SH-SY5Y (cell line): ENCODE measurements around the gene CLDN15.

Experiments
- GATA2 ChIP-seq: IDR thresholded peaks from 2 replicates; pipeline ENCODE4 v1.6.1; 2011; ENCODE audit warnings: mild to moderate bottlenecking, low read depth, low read length
- GATA3 ChIP-seq: IDR thresholded peaks from 2 replicates; pipeline ENCODE4 v1.6.1; 2011; ENCODE audit warnings: low read depth, mild to moderate bottlenecking, low read length, moderate library complexity

CLDN15 gene

GRCh38 chr7:101235050-101235449 lies 2.6 kb downstream of the CLDN15 start:
- TF ChIP-seq GATA2 (no peak), GATA3 (no peak)

GRCh38 chr7:101234636-101235035 lies 3.0 kb downstream of the CLDN15 start:
- TF ChIP-seq GATA3 (no peak), GATA2 (no peak)

- TF ChIP-seq GATA2 (no peak), GATA3 (no peak)
Measured at GRCh38 chr7:101233907-101234547, 3.6 kb downstream of the CLDN15 start.

GRCh38 chr7:101232141-101232850 lies 5.3 kb downstream of the CLDN15 start:
- TF ChIP-seq GATA2 (no peak), GATA3 (no peak)

GRCh38 chr7:101231644-101232043 lies 6.0 kb downstream of the CLDN15 start:
- no peak for TF ChIP-seq GATA3
- TF ChIP-seq GATA2 = no peak

GRCh38 chr7:101226721-101227120 lies 10.9 kb downstream of the CLDN15 start:
- TF ChIP-seq GATA3 (no peak), GATA2 (no peak)

GRCh38 chr7:101225650-101226049 lies 12.0 kb downstream of the CLDN15 start:
- TF ChIP-seq GATA3 = no peak
- TF ChIP-seq GATA2 = no peak

- TF ChIP-seq GATA3 (no peak), GATA2 (no peak)
Measured at GRCh38 chr7:101223528-101223927, 14.1 kb downstream of the CLDN15 start.

- no peak for TF ChIP-seq GATA2
- no peak for TF ChIP-seq GATA3
Measured at GRCh38 chr7:101222275-101222830, 15.2 kb downstream of the CLDN15 start.

- no peak for TF ChIP-seq GATA3
- no peak for TF ChIP-seq GATA2
Measured at GRCh38 chr7:101220295-101220694, 17.3 kb downstream of the CLDN15 start.

- no peak for TF ChIP-seq GATA3
- no peak for TF ChIP-seq GATA2
Measured at GRCh38 chr7:101218236-101219125, 19.1 kb downstream of the CLDN15 start.

GRCh38 chr7:101217388-101218235 lies 20.0 kb downstream of the CLDN15 start, which contains the start of the genes PLOD3 and ZNHIT1:
Gene PLOD3 (minus strand): TSS chr7:101217581. CDS start chr7:101217274, 307 bp downstream.
Gene ZNHIT1 (plus strand): TSS chr7:101218165. CDS start chr7:101218196, 31 bp downstream.
- TF ChIP-seq GATA2 (no peak), GATA3 (no peak)

GRCh38 chr7:101216860-101217387 lies 20.7 kb downstream of the CLDN15 start:
- TF ChIP-seq GATA2 = no peak
